Measurements from ENCODE around the gene DLGAP1.

The DLGAP1 gene

GRCh38 chr18:4285525-4285924 is 169.6 kb downstream of the DLGAP1 start:
- no peak for DNase-seq

- no peak for DNase-seq
Observed at GRCh38 chr18:4284528-4284927, 170.6 kb downstream of the DLGAP1 start.

- no peak for DNase-seq
Observed at GRCh38 chr18:4283746-4284291, 171.3 kb downstream of the DLGAP1 start.

GRCh38 chr18:4282954-4283353 is 172.2 kb downstream of the DLGAP1 start:
- no peak for DNase-seq

- DNase-seq = no peak
Observed at GRCh38 chr18:4276953-4277585, 178.0 kb downstream of the DLGAP1 start.

- no peak for DNase-seq
Observed at GRCh38 chr18:4271952-4272351, 183.2 kb downstream of the DLGAP1 start.

GRCh38 chr18:4270988-4271387 is 184.1 kb downstream of the DLGAP1 start:
- DNase-seq = no peak

- no peak for DNase-seq
Observed at GRCh38 chr18:4270016-4270415, 185.1 kb downstream of the DLGAP1 start.

- no peak for DNase-seq
Observed at GRCh38 chr18:4267641-4268040, 187.5 kb downstream of the DLGAP1 start.

- no peak for DNase-seq
Observed at GRCh38 chr18:4264347-4264791, 190.7 kb downstream of the DLGAP1 start.

- DNase-seq = no peak
Observed at GRCh38 chr18:4260107-4260506, 195.0 kb downstream of the DLGAP1 start.

GRCh38 chr18:4256766-4257417 is 198.2 kb downstream of the DLGAP1 start:
- DNase-seq = no peak

GRCh38 chr18:4254840-4255239 is 200.3 kb downstream of the DLGAP1 start:
- no peak for DNase-seq

- DNase-seq = no peak
Observed at GRCh38 chr18:4252829-4253228, 202.3 kb downstream of the DLGAP1 start.

- no peak for DNase-seq
Observed at GRCh38 chr18:4251873-4252272, 203.2 kb downstream of the DLGAP1 start.

GRCh38 chr18:4251206-4251605 is 203.9 kb downstream of the DLGAP1 start:
- DNase-seq = no peak

- DNase-seq = no peak
Observed at GRCh38 chr18:4250141-4250540, 205.0 kb downstream of the DLGAP1 start.

GRCh38 chr18:4248686-4249085 is 206.4 kb downstream of the DLGAP1 start:
- no peak for DNase-seq

GRCh38 chr18:4246374-4246773 is 208.7 kb downstream of the DLGAP1 start:
- no peak for DNase-seq

- no peak for DNase-seq
Observed at GRCh38 chr18:4245456-4245855, 209.7 kb downstream of the DLGAP1 start.

- DNase-seq = no peak
Observed at GRCh38 chr18:4242431-4243161, 212.5 kb downstream of the DLGAP1 start.

- no peak for DNase-seq
Observed at GRCh38 chr18:4241090-4241617, 214.0 kb downstream of the DLGAP1 start.

GRCh38 chr18:4238966-4239365 is 216.1 kb downstream of the DLGAP1 start:
- no peak for DNase-seq

- no peak for DNase-seq
Observed at GRCh38 chr18:4237664-4238041, 217.5 kb downstream of the DLGAP1 start.
